B cell (primary cell): ENCODE measurements around the gene PTBP3.

Source experiments
- EZH2 ChIP-seq: IDR thresholded peaks from 2 replicates; pipeline ENCODE4 v1.6.1; 2012; ENCODE audit warnings: borderline replicate concordance, low read depth, mild to moderate bottlenecking, moderate library complexity, low read length; ENCODE audit not compliant: insufficient read depth, poor library complexity, severe bottlenecking
- TF ChIP-seq, protein P1 (sequence below): fragments of 200-600 bp; IDR thresholded peaks from one replicate; pipeline ENCODE4 v1.8.0; 2022; ENCODE audit warnings: antibody characterized with exemption, mild to moderate bottlenecking

DNA sequence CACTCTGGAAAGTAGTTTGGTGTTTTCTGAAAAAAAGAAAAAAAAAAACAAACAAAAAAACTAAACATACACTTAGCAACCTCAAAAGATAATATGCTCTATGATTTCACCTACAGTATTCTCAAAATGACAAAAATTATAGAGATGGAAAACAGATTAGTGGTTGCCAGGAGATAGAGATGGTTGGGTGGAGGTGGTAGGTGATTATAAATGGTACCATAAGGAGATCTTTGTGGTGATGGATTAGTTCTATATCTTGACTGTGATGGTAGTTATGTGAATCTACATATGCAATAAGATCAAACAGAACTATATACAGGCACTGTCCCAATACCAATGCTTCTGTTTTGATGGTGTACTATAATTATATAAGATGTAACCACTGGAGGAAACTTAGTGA, 32.0 kb downstream of the PTBP3 start:
- TF ChIP-seq, protein P1, sequence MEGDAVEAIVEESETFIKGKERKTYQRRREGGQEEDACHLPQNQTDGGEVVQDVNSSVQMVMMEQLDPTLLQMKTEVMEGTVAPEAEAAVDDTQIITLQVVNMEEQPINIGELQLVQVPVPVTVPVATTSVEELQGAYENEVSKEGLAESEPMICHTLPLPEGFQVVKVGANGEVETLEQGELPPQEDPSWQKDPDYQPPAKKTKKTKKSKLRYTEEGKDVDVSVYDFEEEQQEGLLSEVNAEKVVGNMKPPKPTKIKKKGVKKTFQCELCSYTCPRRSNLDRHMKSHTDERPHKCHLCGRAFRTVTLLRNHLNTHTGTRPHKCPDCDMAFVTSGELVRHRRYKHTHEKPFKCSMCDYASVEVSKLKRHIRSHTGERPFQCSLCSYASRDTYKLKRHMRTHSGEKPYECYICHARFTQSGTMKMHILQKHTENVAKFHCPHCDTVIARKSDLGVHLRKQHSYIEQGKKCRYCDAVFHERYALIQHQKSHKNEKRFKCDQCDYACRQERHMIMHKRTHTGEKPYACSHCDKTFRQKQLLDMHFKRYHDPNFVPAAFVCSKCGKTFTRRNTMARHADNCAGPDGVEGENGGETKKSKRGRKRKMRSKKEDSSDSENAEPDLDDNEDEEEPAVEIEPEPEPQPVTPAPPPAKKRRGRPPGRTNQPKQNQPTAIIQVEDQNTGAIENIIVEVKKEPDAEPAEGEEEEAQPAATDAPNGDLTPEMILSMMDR = no peak
- TF ChIP-seq EZH2 = no peak
